Loucy (cell line): ENCODE data around the gene MYOF.
"Not testable (repeated sequence)": the region's sequence is repeated elsewhere in the genome, so short reads cannot be mapped to it uniquely, and the experiment has no call there.

Experiments used
- H2AFZ ChIP-seq: fragments of 200-600 bp; sonication (generic); 2 replicates; pipeline ENCODE4 v1.6.0; 2016; ENCODE audit warnings: antibody characterized with exemption, mild to moderate bottlenecking, low read length, moderate library complexity
- H3F3A ChIP-seq: fragments of 200-600 bp; 2 replicates; pipeline ENCODE4 v1.6.0; 2016; ENCODE audit warnings: antibody characterized with exemption, low read depth, mild to moderate bottlenecking
- H3K27me3 ChIP-seq: fragments of 200-600 bp; sonication (generic); 2 replicates; pipeline ENCODE4 v1.6.1; 2014; ENCODE audit warnings: low read length, mild to moderate bottlenecking; ENCODE audit not compliant: insufficient read depth, poor library complexity, severe bottlenecking
- H3K36me3 ChIP-seq: fragments of 200-600 bp; sonication (generic); 2 replicates; pipeline ENCODE4 v1.6.1; 2016; ENCODE audit warnings: low read length; ENCODE audit not compliant: insufficient read depth
- H3K4me1 ChIP-seq: fragments of 200-600 bp; sonication (generic); 2 replicates; pipeline ENCODE4 v1.5.1; 2014; ENCODE audit warnings: low read length, mild to moderate bottlenecking; ENCODE audit not compliant: insufficient read depth, poor library complexity, severe bottlenecking
- H3K4me2 ChIP-seq: fragments of 200-600 bp; sonication (generic); 2 replicates; pipeline ENCODE4 v1.6.0; 2014; ENCODE audit warnings: antibody characterized with exemption, low read length, low read depth, mild to moderate bottlenecking; ENCODE audit not compliant: poor library complexity, severe bottlenecking
- H3K4me3 ChIP-seq: fragments of 200-600 bp; sonication (generic); 2 replicates; pipeline ENCODE4 v1.5.1; 2014; ENCODE audit warnings: low read length, mild to moderate bottlenecking, mixed read lengths; ENCODE audit not compliant: poor library complexity, severe bottlenecking
- H3K79me2 ChIP-seq: fragments of 200-600 bp; sonication (generic); 2 replicates; pipeline ENCODE4 v1.6.1; 2014; ENCODE audit warnings: low read length; ENCODE audit not compliant: insufficient read depth
- H3K9ac ChIP-seq: fragments of 200-600 bp; sonication (generic); 2 replicates; pipeline ENCODE4 v1.6.0; 2014; ENCODE audit warnings: mild to moderate bottlenecking, low read depth, low read length, moderate library complexity; ENCODE audit not compliant: poor library complexity, severe bottlenecking
- H3K9me2 ChIP-seq: fragments of 200-600 bp; sonication (generic); replicated peaks from 2 replicates; pipeline ENCODE4 v1.6.1; 2016; ENCODE audit warnings: low read depth, low read length, mixed read lengths
- H3K9me3 ChIP-seq: fragments of 200-600 bp; sonication (generic); 2 replicates; pipeline ENCODE4 v1.6.1; 2014; ENCODE audit warnings: mild to moderate bottlenecking, antibody characterized with exemption, low read length, low read depth; ENCODE audit not compliant: insufficient read depth
- H4K20me1 ChIP-seq: fragments of 200-600 bp; sonication (generic); 2 replicates; pipeline ENCODE4 v1.6.0; 2014; ENCODE audit warnings: antibody characterized with exemption, low read length, mild to moderate bottlenecking; ENCODE audit not compliant: insufficient read depth, poor library complexity, severe bottlenecking
- EZH2phosphoT487 ChIP-seq: fragments of 200-600 bp; IDR thresholded peaks from 2 replicates; pipeline ENCODE4 v1.6.1; 2018; ENCODE audit warnings: antibody characterized with exemption, mild to moderate bottlenecking, moderate library complexity, borderline replicate concordance
- TF ChIP-seq, protein P1 (sequence below): fragments of 200-600 bp; sonication (generic); conservative IDR thresholded peaks from 2 replicates; pipeline ENCODE4 v1.5.1; 2014; ENCODE audit warnings: mild to moderate bottlenecking, antibody characterized with exemption, low read length

MYOF gene

DNA sequence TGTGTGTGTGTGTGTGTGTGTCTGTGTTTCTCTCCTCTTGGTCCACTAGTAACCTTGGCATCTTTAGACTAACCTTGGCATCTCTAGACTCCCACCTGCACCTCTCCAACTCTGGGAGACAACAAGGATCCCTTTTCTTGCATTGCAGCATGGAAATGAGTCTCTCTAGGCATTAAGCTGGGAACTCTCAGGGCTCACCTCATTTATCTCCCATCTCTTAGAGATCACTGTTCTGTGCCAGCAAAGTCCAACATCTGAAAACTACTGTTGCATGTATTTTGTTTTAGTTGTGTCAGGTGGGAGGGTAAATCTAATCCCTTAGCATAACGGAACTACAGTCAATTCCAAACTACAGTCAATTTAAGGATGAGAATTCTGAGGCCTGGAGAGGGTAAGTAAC lies 38.7 kb downstream of the MYOF start:
- H4K20me1 ChIP-seq, result no peaks in the 10 kb centered on the region
- H3K4me2 ChIP-seq, result no peak overlapping the region

DNA sequence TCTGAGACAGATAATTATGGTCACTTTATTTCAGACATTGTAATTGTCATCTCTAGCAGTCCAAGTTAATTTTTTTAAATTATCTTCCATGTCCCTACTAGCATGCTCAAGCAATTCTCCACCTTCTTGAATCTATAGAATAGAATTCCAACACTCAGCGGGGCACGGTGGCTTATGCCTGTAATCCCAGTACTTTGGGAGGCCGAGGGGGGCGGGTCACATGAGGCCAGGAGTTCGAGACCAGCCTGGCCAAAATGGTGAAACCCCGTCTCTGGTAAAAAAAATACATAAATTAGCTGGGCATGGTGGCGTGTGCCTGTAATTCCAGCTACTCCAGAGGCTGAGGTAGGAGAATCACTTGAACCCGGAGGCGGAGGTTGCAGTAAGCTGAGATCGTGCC lies 39.4 kb downstream of the MYOF start:
- not testable (repeated sequence) for H2AFZ ChIP-seq, H3F3A ChIP-seq, H3K4me2 ChIP-seq, H3K4me1 ChIP-seq, H3K4me3 ChIP-seq, H3K9ac ChIP-seq, H3K79me2 ChIP-seq, H3K27me3 ChIP-seq, H4K20me1 ChIP-seq, H3K9me3 ChIP-seq, H3K36me3 ChIP-seq, H3K9me2 ChIP-seq

More for the DNA sequence above, 38.7 kb downstream of the MYOF start:
- H3K79me2 ChIP-seq, result no peaks in the 10 kb centered on the region
- H3K9me2 ChIP-seq, result no peaks in the 10 kb centered on the region
- H3K36me3 ChIP-seq, result no peaks in the 10 kb centered on the region
- no peak for TF ChIP-seq EZH2phosphoT487
- TF ChIP-seq, protein P1, sequence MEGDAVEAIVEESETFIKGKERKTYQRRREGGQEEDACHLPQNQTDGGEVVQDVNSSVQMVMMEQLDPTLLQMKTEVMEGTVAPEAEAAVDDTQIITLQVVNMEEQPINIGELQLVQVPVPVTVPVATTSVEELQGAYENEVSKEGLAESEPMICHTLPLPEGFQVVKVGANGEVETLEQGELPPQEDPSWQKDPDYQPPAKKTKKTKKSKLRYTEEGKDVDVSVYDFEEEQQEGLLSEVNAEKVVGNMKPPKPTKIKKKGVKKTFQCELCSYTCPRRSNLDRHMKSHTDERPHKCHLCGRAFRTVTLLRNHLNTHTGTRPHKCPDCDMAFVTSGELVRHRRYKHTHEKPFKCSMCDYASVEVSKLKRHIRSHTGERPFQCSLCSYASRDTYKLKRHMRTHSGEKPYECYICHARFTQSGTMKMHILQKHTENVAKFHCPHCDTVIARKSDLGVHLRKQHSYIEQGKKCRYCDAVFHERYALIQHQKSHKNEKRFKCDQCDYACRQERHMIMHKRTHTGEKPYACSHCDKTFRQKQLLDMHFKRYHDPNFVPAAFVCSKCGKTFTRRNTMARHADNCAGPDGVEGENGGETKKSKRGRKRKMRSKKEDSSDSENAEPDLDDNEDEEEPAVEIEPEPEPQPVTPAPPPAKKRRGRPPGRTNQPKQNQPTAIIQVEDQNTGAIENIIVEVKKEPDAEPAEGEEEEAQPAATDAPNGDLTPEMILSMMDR, result no peak
- H3K9me3 ChIP-seq, result no peaks in the 10 kb centered on the region
- H3F3A ChIP-seq, result no peaks in the 10 kb centered on the region
- H3K27me3 ChIP-seq, result no peaks in the 10 kb centered on the region
- H3K9ac ChIP-seq, result no peak overlapping the region
- no peak overlapping the region for H2AFZ ChIP-seq
- H3K4me3 ChIP-seq, result no peak overlapping the region
- H3K4me1 ChIP-seq, result no peaks in the 10 kb centered on the region

GRCh38 chr10:93440591-93441091 lies 41.5 kb downstream of the MYOF start:
- Histone ChIP-seq H3F3A (no peaks in the 10 kb centered on the region), H3K9me2 (no peaks in the 10 kb centered on the region), H3K79me2 (no peaks in the 10 kb centered on the region), H3K9ac (no peak overlapping the region), H3K27me3 (no peaks in the 10 kb centered on the region), H3K4me1 (peaks cover 6% of the 10 kb centered on the region), H2AFZ (no peak overlapping the region), H3K4me3 (no peak overlapping the region), H3K4me2 (no peak overlapping the region), H4K20me1 (no peaks in the 10 kb centered on the region), H3K36me3 (no peaks in the 10 kb centered on the region), H3K9me3 (no peaks in the 10 kb centered on the region)
- TF ChIP-seq EZH2phosphoT487, result no peak
- TF ChIP-seq, protein P1, result no peak

GRCh38 chr10:93438613-93439253 lies 43.4 kb downstream of the MYOF start:
- Histone ChIP-seq H3K4me1 (peaks cover 6% of the 10 kb centered on the region), H3K9me2 (no peaks in the 10 kb centered on the region), H3K27me3 (no peaks in the 10 kb centered on the region), H3F3A (no peaks in the 10 kb centered on the region), H3K9me3 (no peaks in the 10 kb centered on the region), H4K20me1 (no peaks in the 10 kb centered on the region), H3K79me2 (no peaks in the 10 kb centered on the region), H3K4me2 (no peak overlapping the region), H3K4me3 (no peak overlapping the region), H3K9ac (no peak overlapping the region), H3K36me3 (no peaks in the 10 kb centered on the region), H2AFZ (no peak overlapping the region)
- TF ChIP-seq, protein P1, result no peak
- TF ChIP-seq EZH2phosphoT487, result no peak
